Occipital lobe (tissue), 3 donors: Measurements from ENCODE around the gene OCRL. TPM values are rescaled to one million over a fixed set of nuclear protein-coding genes. Genes with fewer than 3 reads are reported as not detected.

Experiments
- DNase-seq: peaks from one replicate; lab custom pipeline; 2025; lab: John Stamatoyannopoulos, UW
- small RNA-seq: library from RNA; depleted of rRNA; stranded (forward); fragments of <200 nt; gene quantifications from one replicate; pipeline ENCODE3, GENCODE V24; 2014
- total RNA-seq: library from RNA; depleted of rRNA; stranded (reverse); fragments of >200 nt; gene quantifications from one replicate; pipeline ENCODE4 v1.2.3, GENCODE V29; 2014

The OCRL gene
- total RNA-seq, 1 donor from 2014 or later, result 33.4 TPM

DNA sequence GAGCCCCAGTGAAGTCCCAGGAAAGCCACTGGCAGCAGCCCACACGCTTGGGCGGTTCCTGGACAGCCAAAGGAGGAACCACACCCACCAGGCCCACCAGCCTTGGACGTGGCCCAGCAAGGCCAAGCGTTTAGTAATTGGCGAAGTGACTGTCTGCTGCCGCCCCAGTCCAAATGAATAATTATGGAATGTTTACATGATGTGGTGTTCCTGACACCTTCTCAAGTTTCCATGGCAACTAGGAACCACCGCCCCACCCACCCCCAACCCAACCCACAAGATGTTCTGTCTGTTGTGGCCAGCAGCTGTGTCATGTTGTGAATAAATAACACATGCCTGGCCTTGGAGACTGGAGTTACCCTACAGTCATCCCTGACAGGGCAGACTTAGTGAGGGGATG is 92.4 kb downstream of the OCRL start:
- DNase-seq, result no peak

DNA sequence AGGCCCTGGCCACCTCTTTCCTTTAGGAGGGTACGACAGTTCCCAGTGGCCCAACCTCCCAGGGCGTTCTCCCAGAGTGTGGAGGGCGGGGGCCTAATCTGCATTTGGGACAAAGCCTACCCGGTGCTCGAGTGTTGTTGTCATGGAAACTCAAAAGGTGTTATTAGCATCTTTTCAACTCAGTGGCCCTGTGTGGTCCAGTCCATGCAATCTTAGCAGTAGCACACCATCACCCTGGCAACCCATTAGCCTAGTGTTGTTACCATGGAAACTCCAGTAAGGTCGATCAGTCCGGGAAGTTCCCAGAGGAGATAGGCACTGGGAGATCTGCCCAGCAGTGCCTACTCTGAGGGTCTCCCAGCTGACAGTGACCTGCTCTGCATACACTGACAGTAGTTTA is 94.5 kb downstream of the OCRL start:
- peak; percentile 21 for DNase-seq

- DNase-seq, result no peak
Observed at GRCh38 chrX:129636175-129636681, 96.2 kb downstream of the OCRL start.

DNA sequence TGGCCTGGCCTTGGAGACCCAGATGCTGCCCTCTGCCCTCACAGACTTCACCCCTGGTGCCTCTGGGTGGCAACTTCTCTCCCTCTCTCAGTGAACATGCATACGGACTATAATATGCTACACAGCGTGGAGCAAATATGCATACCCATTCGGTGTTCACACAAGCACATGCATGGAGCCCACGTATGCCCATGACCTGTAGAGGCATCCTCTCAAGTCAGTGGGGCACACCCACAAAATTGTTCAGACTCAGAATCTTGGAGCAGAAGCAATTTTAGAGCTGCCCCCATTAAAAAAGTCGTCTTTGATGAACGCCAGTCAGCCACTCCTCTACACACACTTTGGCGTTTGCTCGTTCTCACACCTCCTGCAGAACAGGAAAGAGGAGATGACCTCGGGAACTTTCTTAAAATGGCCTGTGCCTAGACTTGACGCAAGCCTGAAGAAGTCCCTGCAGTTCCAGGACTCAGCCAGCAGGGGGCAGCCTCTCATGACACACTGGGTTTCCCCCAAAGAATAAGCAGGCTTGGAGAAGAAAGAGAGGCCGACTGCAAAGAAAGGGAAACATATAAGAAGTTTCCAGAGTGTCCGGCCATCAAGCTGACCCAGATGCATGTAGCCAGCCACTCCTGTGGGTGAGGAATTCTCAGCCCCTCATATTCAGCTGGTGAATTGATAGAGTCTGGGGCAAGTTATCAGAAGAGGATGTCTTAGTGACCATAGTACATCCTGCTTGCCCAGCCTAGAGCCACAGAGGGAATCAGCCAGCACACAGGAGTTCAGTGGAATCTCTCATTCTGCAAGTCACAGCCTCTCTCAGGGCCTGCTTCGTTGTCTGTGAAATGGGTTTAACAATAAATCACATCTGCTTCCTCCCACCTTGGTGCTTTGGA is 97.4 kb downstream of the OCRL start:
- peak; percentile 11 for DNase-seq

DNA sequence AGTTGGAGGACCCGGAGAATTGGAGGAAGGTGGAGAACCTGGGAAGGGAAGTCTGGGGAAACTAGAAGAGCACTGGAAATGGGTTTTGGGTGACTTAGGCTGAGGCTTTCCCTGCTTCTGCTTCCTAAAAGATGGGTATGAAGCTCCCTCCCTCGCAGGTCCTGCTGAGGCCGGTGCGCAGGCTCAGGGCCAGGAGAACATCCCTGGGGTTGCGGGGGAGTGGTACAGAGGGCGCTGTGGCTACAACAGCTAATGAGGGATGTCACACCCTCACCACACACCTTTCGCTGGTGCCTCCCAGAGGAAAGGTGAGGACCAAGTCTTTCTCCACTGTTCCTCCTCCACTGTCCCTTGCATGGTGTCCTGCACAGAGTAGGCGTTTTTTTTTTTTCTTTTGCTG is 98.9 kb downstream of the OCRL start:
- DNase-seq, result no peak

GRCh38 chrX:129640737-129641136 is 100.7 kb downstream of the OCRL start:
- no peak for DNase-seq

GRCh38 chrX:129641469-129641868 is 101.4 kb downstream of the OCRL start:
- DNase-seq, result no peak

GRCh38 chrX:129641941-129642340 is 101.9 kb downstream of the OCRL start:
- no peak for DNase-seq

Small RNA genes within 50 kb of the gene (small RNA-seq; reads per million reads assigned to genes)
- gene RF01169, result not detected

Other genes starting within 250 kb of the OCRL start
- gene SMARCA1, start 16.8 kb upstream of the OCRL start, total RNA-seq, result 78.0 TPM
- gene APLN, start 114.7 kb downstream of the OCRL start, total RNA-seq, result 2.7 TPM
- 0.31 TPM for gene XPNPEP2, start 198.7 kb downstream of the OCRL start, total RNA-seq
- gene SASH3, start 239.7 kb downstream of the OCRL start, total RNA-seq, result 0.62 TPM